GM21529 (cell line): ENCODE data around the gene STYXL1.
"Not testable (repeated sequence)": the region's sequence is repeated elsewhere in the genome, so short reads cannot be mapped to it uniquely, and the experiment has no call there.

Experiments used
- ATAC-seq: cut with Tn5 transposase; IDR thresholded peaks from one replicate; pipeline ENCODE4 v1.9.1; 2021; ENCODE audit not compliant: unreplicated experiment

STYXL1 gene

DNA sequence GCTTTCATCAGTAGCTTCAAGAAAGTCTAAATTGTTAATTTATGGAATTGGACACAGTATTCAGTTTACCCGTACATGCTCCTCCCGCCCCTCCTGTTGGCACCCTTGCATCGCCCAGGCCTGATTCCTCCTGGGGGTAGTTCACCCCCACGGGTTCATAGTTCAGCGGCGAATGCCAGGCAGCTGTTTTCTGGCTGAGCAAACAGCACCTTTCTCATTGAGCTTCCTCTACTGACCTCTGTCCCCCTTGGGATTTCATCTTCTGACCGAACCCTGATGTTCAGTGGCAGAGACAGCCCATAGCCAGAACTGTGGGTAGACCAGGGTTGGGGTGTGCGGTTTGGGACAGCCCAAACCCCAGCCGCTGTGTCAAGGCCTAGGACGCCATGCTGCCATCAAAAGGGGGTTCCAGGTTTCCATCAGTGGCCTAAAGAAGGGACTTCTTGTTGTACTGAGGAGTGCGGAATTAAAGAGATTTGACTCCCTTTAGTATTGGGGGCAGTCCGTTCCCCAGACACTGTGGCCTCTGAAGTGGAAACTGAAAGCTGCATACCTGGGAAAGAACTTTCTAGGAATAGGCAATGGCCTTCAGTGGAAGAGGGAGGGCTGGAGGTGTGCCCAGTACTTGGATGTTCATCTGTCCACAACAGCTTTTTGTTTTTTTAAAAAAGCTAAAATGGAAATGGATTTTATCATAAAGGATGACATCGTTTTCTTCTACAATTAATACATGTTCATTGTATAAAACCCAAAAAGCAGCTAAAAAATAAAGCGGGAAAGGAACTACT lies 19.1 kb upstream of the STYXL1 start:
- ATAC-seq: no peak

DNA sequence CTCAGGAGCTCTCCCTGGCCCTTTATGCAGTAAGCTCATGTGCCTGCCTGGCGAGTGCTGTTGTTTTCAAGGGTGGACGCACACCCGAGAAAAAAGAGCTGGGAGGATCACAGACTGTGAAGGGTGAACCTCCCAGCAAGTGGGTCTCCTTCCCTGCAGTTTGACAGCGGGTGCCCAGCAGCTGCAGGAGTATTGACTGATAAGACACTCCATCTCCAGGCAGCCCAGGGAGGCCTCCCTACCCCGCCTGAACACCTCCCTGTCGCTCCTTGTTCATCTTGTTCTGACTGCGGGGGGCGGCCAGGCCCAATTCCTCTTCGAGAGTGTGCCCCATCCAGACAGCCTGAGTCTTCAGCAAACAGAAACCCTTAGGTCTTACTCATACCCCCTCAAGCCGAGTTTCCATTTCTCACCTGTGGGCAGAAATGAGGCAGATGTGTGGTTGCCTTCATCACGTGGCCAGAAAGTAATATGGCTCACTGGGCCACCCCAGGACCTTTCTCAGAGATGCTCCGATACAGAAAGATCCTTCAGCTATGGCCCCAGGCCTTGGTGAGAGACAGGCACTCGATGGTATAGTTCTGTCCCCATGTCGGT lies 17.3 kb upstream of the STYXL1 start:
- no peak for ATAC-seq

DNA sequence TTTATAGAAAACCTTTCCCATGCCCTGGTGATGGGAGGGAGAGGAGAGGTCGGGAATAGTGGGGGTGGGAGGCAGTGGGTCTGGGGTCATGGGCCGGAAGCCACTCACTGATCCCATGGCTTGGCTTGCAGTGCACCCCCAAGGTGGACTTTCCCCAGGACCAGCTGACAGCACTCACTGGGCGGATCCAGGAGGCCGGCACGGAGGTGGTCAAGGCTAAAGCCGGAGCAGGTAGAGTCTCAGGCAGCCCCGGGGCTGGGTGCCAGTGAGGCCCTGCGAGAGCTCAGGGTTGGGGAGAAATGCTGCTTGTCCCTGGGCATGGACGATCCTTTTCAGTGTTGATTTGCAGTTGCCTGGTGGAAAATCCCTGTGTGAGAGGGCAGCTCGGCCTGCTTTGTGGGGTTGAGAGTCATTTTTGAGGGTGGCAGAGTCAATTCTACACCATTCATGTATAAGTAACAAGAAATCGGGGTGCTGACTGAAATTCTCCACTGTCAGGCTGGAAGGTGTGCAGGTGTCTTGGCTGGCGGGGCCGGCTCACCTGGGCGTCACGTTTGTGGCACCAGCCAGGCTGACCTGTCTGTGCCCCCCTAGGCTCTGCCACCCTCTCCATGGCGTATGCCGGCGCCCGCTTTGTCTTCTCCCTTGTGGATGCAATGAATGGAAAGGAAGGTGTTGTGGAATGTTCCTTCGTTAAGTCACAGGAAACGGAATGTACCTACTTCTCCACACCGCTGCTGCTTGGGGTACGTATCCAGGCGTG lies 16.6 kb upstream of the STYXL1 start:
- no peak for ATAC-seq

DNA sequence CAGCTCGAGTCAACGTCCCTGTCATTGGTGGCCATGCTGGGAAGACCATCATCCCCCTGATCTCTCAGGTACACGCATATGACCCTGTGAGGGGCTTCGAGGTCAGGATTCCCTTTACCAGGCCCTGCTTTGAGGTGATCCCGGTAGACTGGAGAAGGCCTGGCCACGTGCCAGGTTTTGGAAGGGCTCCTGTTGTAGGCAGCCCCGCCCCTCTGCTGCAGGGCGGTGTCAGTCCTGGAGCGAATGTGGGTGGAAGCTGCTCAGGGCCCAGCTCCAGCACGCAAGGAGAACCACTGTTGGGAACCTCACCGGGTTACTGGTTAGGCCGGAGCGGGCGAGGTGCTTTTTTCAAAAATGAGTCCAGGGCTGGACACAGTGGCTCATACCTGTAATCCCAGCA lies 15.7 kb upstream of the STYXL1 start:
- no peak for ATAC-seq

DNA sequence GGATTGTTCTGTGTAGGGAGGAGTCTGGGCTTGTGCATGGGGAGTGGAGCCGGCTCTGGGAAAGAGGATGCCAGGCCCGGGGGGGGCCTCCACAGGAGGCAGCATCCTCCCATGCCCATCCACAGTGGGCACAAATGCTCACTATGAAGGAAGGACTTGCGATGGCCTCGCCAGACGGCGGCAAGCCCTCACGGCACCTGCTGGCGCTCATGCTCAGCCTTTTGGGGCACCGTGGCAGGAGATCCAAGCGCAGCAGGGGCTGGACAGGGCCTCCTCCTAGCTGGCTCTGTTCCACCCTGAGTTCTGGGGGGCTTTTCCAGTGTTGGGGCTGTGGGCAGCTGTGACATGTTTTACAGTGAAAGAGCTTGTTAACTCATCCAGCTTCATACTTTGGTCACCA lies 15.3 kb upstream of the STYXL1 start:
- ATAC-seq: no peak

DNA sequence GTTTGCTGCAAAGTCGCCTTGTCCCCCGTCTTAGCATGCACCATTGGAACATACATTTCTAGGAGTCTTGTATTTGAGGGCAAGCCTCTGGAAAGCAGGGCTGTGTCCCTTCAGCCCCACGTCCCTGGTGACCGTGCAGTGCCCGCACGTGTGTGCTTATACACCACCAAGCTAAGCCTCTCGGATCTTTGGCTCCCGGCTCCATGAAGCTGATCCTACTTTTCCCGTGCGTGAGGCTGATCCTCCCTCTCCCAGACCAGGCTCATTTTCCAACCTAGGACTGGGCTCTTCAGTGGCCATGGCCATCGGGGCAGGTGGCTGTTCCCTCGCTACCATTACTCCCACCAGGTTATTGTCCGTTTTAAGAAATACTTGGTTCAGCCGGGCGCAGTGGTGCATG lies 14.5 kb upstream of the STYXL1 start:
- no peak for ATAC-seq

DNA sequence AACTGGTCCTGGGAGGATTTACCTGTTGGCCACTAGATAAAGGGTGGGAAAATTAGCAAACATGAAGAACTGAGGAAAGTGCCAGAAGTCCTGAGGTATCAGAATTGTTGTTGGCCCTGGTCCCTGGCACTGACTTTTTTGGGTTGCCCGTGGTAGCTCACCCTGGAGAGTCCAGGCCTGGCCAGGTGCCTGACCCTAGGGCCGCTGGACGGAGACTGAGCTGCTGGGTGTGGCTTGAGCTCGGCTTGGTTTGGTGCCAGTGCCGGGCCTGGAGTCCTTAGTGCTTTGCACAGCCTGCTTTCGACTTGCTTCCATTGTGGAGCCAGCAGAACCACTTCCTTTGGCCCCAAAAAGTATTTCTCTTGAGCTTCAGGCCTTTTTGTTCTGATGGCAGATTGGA lies 13.0 kb upstream of the STYXL1 start:
- ATAC-seq: no peak

DNA sequence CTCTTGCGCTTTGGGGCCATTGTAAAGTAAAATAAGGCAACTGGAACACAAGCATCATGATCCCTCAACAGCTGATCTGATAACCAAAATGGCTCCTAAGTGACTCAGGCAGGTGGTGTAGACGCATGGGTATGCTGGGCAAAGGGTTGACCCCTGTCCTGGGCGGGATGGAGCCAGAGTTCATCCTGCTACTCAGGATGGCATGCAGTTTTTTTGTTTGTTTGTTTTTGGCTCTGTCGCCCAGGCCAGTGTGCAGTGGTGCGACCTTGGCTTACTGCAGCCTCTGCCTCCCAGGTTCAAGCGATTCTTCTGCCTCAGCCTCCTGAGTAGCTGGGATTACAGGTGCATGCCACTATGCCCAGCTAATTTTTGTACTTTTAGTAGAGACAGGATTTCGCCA lies 10.9 kb upstream of the STYXL1 start:
- not testable (repeated sequence) for ATAC-seq

DNA sequence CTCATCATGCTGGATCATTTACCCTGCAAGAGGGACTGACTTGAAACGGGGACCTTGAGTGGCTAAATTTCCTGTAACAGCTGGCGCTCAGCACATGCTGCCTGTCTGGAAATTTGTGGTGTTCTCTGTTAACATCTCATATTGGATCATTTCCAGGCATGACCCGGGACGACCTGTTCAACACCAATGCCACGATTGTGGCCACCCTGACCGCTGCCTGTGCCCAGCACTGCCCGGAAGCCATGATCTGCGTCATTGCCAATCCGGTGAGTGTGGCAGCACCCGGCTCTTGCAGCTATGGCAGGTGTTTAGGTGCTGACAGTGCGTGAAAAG lies 10.0 kb upstream of the STYXL1 start:
- no peak for ATAC-seq

DNA sequence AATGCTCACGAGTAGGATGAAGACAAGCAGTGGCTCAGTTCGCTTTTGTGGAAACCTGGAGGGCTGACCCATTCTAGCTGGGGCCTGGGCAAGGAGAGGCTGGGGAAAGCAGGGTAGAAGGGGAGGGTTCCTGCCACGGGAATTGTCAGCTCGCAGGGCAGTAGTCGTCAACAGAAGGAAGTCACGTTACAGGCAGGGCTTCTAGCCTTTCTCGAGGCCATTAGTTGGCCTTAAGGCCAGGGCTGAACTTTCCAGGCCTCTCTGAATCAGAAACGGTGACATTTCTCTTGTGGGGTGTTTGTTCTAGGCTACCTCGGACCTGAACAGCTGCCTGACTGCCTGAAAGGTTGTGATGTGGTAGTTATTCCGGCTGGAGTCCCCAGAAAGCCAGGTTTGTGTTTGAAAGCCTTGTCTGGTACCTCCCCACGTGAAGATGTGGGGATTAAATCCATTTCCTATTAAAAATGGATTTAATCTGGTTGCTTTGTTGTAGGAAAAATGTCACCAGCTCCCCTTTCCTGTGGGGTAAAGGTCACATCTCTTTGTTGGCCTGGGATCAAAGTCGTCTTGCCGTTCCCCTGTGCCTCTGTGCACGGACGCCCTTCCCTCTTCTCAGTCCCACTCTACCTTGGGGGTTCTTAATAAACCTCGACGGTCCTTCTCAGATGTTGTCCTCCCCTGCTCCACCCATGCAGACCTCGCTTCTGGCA lies 9.5 kb upstream of the STYXL1 start:
- ATAC-seq: no peak

DNA sequence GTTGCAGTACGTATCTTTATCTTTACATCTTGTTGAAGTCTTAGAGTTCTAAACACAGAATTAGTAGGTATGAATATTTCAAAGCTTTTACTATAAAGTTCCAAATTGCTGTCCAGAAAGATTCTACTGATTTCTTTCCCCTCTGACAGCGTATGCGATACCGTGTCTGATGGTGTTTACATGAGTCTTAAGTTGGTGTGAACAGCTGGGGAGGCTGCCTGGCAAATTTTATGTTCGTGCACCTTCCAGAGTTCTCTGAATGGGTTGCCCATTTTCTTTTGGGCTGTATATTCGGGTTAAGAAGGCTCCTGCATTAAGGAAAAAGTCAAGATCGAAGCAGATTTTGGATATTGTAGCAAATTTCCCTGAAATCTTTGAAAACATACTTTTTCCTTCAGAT lies 8.4 kb upstream of the STYXL1 start:
- ATAC-seq: no peak

DNA sequence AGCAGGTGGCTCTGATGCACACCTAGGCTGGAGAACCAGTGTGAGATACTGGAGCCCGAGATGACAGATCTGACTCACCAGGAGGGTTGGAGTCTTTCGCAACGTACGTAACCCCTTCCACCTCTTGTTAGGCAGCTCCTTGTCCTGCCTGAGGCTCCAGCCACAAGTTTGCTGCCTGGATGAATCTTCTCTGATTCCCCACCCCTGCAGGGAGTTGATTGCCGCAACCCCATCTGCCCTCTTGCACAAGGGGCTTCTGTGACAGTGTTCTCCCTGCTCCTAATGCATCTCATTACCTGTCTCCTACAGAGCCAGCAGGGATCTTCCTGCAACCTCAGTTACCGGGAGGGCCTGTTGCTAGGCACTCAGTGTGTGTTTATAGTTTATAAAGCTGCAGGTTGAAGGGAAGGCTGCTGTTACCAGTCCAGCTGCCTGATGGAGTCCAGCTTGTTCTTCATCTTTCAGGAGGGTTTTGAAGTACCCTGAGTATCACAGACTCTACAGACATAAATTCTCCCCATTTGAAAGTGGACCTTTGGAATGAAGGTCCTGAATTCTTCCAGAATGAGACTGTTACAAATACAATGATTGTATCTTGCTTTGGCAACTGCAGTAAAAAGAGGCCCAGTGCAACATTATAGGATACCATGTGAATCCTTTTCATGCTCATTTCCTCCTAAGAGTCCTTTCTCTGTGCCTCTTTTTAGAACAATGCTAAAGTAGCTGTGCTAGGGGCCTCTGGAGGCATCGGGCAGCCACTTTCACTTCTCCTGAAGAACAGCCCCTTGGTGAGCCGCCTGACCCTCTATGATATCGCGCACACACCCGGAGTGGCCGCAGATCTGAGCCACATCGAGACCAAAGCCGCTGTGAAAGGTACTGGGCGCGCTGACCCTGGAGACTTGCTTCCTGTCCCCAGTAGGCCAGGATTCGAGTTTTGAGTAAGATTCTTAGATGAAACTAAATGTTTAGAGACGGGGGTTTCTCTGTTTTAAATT lies 6.6 kb upstream of the STYXL1 start:
- no peak for ATAC-seq

DNA sequence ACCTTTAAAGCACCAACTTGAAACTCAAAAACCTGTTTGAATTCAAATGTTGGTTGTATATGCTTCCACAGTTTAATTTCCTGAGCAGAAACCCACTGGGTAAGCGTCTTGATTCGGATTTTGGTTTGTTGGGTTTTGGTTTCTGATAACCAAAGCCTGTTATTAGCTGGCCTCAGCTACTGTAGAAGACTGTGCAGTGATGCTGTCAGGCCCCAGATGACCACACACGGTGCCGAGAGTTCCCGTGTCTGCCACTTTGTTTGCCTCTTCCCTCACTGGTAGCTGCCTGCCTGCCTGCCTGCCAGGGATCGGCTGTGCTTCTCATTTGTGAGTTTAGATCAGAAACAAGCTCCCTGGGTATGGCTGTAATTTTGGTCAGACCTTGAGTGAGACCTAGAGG lies 5.7 kb upstream of the STYXL1 start:
- no peak for ATAC-seq

DNA sequence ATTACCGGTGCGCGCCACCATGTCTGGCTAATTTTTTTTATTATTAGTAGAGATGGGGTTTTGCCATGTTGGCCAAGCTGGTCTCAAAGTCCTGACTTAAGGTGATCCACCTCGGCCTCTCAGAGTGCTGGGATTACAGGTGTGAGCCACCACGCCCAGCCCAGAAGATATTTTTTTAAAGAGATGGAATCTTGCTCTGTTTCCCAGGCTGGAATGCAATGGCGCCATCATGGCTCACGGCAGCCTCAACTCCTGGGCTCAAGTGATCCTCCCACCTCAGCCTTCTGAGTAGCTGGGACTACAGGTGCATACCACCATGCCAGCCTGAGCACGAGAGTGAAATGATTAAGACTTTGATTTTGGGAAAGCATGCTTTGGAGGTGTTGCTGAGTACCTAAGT lies 4.9 kb upstream of the STYXL1 start:
- not testable (repeated sequence) for ATAC-seq

DNA sequence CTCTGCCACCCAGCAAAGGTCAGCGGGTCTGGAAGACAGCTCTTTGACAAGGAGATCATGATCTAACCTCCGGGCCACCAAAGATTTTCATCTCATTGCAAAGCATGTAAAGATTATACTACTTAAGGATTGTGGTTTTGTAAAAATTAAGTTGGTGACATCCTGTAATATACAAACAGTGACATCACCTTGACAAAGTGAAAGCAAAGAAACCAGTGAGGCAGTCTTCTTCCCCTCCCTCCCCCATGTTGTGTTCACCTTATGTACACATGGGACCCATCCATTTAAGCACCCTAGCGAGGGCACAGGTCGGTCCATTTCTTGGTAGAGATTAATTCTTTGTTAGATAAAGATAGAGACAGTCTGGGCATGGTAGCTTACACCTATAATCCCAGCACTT lies 4.0 kb upstream of the STYXL1 start:
- no peak for ATAC-seq

DNA sequence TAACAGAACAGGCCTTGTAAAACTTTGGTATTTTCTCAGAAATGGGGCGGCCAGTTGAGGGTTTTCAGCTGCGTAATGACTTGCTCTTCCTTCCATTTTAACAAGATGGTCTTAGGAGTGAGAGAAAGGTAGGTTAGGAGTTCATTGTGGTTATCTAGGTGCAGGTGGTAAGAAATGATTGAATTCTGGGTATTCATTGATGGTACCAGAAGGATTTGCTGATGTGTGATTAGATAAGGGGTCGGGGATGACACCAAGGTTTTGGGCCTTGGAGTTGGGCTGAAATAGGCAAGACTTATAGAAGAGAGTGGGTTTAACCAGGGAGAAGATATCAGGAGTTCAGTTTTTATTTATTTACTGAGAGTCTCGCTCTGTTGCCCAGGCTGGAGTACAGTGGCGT lies 2.7 kb upstream of the STYXL1 start:
- ATAC-seq: no peak

DNA sequence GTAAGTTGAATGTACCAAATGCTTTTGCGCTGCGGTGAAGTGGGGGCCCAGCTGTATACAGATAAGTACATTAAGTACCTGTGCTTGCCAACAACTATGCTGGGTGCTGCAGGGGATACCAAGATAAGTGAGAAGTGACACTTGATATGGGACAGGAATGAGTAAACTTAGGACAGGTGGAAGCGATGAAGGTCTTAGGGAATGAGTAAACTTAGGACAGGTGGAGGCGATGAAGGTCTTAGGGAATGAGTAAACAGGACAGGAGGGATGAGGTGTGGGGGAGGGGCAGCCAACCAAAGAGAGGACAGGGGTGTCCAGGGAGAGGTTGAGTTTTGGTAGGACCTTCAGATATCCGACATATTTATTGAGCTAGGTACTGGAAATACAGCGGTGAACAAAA lies 1.5 kb upstream of the STYXL1 start:
- no peak for ATAC-seq

DNA sequence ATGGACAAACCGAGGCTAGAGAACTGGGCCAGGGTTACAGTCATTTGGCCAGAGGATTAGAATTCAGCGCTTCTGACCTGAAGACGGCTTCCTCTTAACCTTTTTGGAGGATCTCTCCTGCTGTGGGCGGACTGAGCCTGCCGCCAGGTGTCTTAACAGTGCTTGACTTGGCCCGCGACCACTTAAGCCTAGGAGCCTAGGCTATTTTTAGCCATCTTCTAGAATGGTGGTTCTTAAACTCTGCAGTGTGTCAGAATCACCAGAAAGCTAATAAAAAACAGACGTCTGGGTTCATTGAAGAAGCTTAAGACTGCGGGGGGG lies 828 bp upstream of the STYXL1 start:
- ATAC-seq: peak; percentile 11

DNA sequence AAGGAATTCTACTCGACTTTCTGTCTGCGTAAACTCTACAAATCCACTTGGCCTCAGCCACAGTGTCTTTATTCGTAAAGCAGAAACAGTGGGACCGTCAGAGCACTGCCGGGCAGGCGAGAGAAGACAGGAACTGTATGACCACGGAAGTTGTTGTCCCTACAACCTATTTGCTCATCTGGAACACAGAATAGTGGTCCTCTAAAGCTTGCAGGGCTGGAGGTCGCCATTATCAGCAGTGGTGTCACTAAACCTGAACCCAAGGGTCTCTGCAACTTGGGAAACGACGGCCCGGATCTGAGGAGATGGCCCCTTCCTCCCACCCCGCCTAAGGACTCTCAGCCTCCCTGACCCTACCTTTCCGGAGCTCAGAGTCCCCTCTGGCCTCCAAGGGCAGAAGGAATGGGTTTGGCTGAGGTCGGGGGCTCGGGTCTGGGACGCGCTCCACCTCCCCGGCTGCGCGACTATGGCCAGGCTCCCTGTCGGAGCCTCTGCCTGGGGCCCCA lies 442 bp downstream of the STYXL1 start:
- ATAC-seq: peak; percentile 11

DNA sequence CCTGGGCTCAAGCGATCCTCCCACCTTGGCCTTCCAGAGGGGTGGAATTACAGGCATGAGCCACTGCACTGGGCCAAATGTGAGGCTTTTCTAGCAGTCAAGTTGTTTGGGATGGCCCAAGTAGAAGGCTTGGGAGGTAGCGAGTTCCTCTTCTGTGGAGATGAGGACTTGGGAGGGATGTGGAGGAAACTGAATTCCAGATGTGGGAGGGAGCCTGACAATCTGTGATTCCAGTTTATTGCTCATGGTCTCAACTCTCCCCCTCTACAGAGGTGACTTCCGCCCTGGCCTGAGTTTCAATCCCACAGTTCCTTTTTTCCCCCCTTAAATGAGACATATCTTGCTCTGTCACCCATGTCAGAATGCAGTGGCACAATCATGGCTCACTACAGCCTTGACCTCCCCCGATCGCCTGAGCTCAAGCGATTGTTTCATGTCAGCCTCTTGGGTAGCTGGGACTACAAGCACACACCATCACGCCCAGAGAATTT lies 3.4 kb downstream of the STYXL1 start:
- ATAC-seq: no peak
